K562 (cell line): Measurements from ENCODE around the gene KCNH2. TPM values are rescaled to one million over a fixed set of nuclear protein-coding genes. Genes with fewer than 3 reads are reported as not detected.

Source experiments
- ATF7 ChIP-seq: fragments of 450-650 bp; IDR thresholded peaks from 2 replicates; pipeline ENCODE4 v1.7.1; 2014; ENCODE audit warnings: mild to moderate bottlenecking, moderate library complexity
- BCOR ChIP-seq: fragments of 450-650 bp; IDR thresholded peaks from 2 replicates; pipeline ENCODE4 v1.6.1; 2016
- BRD9 ChIP-seq: fragments of 450-650 bp; IDR thresholded peaks from 2 replicates; pipeline ENCODE4 v1.6.1; 2018; ENCODE audit warnings: low read depth; ENCODE audit not compliant: partially characterized antibody
- CC2D1A ChIP-seq: fragments of 450-650 bp; IDR thresholded peaks from 2 replicates; pipeline ENCODE4 v1.6.1; 2017; ENCODE audit warnings: mild to moderate bottlenecking
- DNMT1 ChIP-seq: fragments of 450-650 bp; IDR thresholded peaks from 2 replicates; pipeline ENCODE4 v1.6.1; 2016; ENCODE audit warnings: antibody characterized with exemption, mild to moderate bottlenecking
- DPF2 ChIP-seq: fragments of 450-650 bp; IDR thresholded peaks from 2 replicates; pipeline ENCODE4 v1.6.1; 2016
- ETS2 ChIP-seq: IDR thresholded peaks from 2 replicates; pipeline ENCODE4 v1.6.1; 2016; ENCODE audit warnings: borderline replicate concordance, missing genetic modification characterization, mild to moderate bottlenecking, moderate library complexity, missing compliant biosample characterization; ENCODE audit not compliant: poor library complexity, severe bottlenecking
- HBP1 ChIP-seq: fragments of 450-650 bp; formaldehyde crosslinking; IDR thresholded peaks from 2 replicates; pipeline ENCODE4 v1.4.0; 2022; ENCODE audit warnings: missing genetic modification characterization
- HMG20A ChIP-seq: fragments of 450-650 bp; formaldehyde crosslinking; conservative IDR thresholded peaks from 2 replicates; pipeline ENCODE4 v1.4.0; 2020; ENCODE audit warnings: mild to moderate bottlenecking, mixed read lengths
- JUND ChIP-seq, 2 experiments: IDR thresholded peaks; 2 replicates in 1 of 2; 3 replicates in 1 of 2; pipeline ENCODE4 v1.6.1; 2011; ENCODE audit warnings: borderline replicate concordance in 2 of 2, low read depth in 2 of 2, low read length in 2 of 2, improper control_type of control experiment in 1 of 2, missing biosample characterization in 1 of 2, missing genetic modification characterization in 1 of 2, missing genetic modification reagents in 1 of 2
- KDM1A ChIP-seq, 2 experiments: fragments of 450-650 bp; IDR thresholded peaks; 2 replicates each; pipeline ENCODE4 v1.6.1; 2016; ENCODE audit warnings: mild to moderate bottlenecking in 2 of 2
- MXD1 ChIP-seq: fragments of 250-450 bp; sonication (Bioruptor Pico); IDR thresholded peaks from 2 replicates; pipeline ENCODE4 v1.8.0; 2021; ENCODE audit warnings: borderline replicate concordance, mild to moderate bottlenecking, moderate library complexity; ENCODE audit not compliant: poor library complexity, severe bottlenecking
- NFXL1 ChIP-seq: fragments of 450-650 bp; formaldehyde crosslinking; IDR thresholded peaks from 2 replicates; pipeline ENCODE4 v1.4.0; 2021; ENCODE audit warnings: mild to moderate bottlenecking
- POLR2AphosphoS5 ChIP-seq: IDR thresholded peaks from 2 replicates; pipeline ENCODE4 v1.6.1; 2011; ENCODE audit warnings: mild to moderate bottlenecking, low read depth, low read length, moderate library complexity; ENCODE audit not compliant: control insufficient read depth, insufficient read depth
- PTTG1 ChIP-seq: fragments of 450-650 bp; IDR thresholded peaks from 2 replicates; pipeline ENCODE4 v1.6.1; 2016; ENCODE audit warnings: low read depth, mild to moderate bottlenecking, missing genetic modification characterization, missing compliant biosample characterization
- RAD21 ChIP-seq, 2 experiments: fragments of 250-450 bp in 1 of 2; fragments of 450-650 bp in 1 of 2; sonication (Bioruptor Pico) in 1 of 2; formaldehyde crosslinking in 1 of 2; IDR thresholded peaks in 1 of 2; conservative IDR thresholded peaks in 1 of 2; 2 replicates each; pipeline versions ENCODE4 v1.4.0 to v1.8.0; 2020 to 2022; ENCODE audit warnings: mild to moderate bottlenecking in 2 of 2, moderate library complexity in 1 of 2
- RAD51 ChIP-seq: fragments of 450-650 bp; IDR thresholded peaks from 2 replicates; pipeline ENCODE4 v1.7.1; 2016; ENCODE audit warnings: low read depth, mild to moderate bottlenecking, borderline replicate concordance
- STAT5B ChIP-seq: fragments of 250-450 bp; sonication (Bioruptor Pico); IDR thresholded peaks from 2 replicates; pipeline ENCODE4 v1.8.0; 2021; ENCODE audit warnings: mild to moderate bottlenecking, inconsistent platforms
- TEAD1 ChIP-seq, 2 experiments: fragments of 450-650 bp in 1 of 2; sonication (generic) in 1 of 2; formaldehyde crosslinking; IDR thresholded peaks; 2 replicates each; pipeline versions ENCODE4 v1.4.0 to v1.8.0; 2020 to 2022; ENCODE audit warnings: mild to moderate bottlenecking in 2 of 2, missing genetic modification reagents in 1 of 2
- ZBTB33 ChIP-seq: sonication (generic); formaldehyde crosslinking; IDR thresholded peaks from 2 replicates; pipeline ENCODE4 v1.8.1; 2023; ENCODE audit warnings: mild to moderate bottlenecking, missing genetic modification reagents
- ZNF77 ChIP-seq: fragments of 250-450 bp; sonication (Bioruptor Pico); IDR thresholded peaks from 2 replicates; pipeline ENCODE4 v1.5.0; 2020
- polyA plus RNA-seq, 8 experiments: library from polyadenylated mRNA; depleted of rRNA in 4 of 8; stranded (reverse) in 5 of 8; unstranded in 3 of 8; fragments of >200 nt; fragmentation: Nextera tagmentation in 2 of 8; fragmentation: Illumina TruSeq in 1 of 8; extraction: Ambion mirVana in 2 of 8; extraction: Trizol in 1 of 8; gene quantifications; 2 replicates each; pipeline versions ENCODE4 v1.2.1 to v1.2.3, GENCODE V29; 2011 to 2014; ENCODE audit warnings: inconsistent platforms in 1 of 8, missing spikeins in 1 of 8
- total RNA-seq, 7 experiments: library from RNA; depleted of rRNA in 6 of 7; stranded (reverse); fragments of >200 nt in 6 of 7; fragmentation: Illumina TruSeq in 2 of 7; extraction: Trizol in 2 of 7; gene quantifications; 2 replicates each; pipeline versions ENCODE4 v1.2.1 to v1.2.3, GENCODE V29; 2011 to 2021; ENCODE audit warnings: low replicate concordance in 1 of 7

The KCNH2 gene
- total and polyA plus RNA-seq, 9 of the 15 experiments (the other 6 are each of a cell fraction or from before 2014, with no cell fraction given) = 18.1 to 368 (median 218) TPM

GRCh38 chr7:151026771-151027727 lies 48.9 kb upstream of the KCNH2 start (continued):
- TF ChIP-seq HMG20A (CRISPR knock-in tag) (0 out of 2 replicates have a peak, but pooled peaks have one; percentile 15), BRD9 (peak; percentile 31), HBP1 (CRISPR knock-in tag) (peak; percentile 94), KDM1A (IDR thresholded peaks at IDR 0.05) (peak; percentile 82 to 88), DPF2 (peak; percentile 81), DNMT1 (0 out of 2 replicates have a peak, but pooled peaks have one; percentile 9), TEAD1 (CRISPR knock-in tag; IDR thresholded peaks at IDR 0.05) (peak; percentile 71 to 95; a peak in 3 of 4 replicates), CC2D1A (peak; percentile 13; the same call in 1 of the 2 replicates), NFXL1 (peak; percentile 76; the same call in 1 of the 2 replicates), POLR2AphosphoS5 (0 out of 2 replicates have a peak, but pooled peaks have one; percentile 40), RAD21 (CRISPR knock-in tag; conservative IDR thresholded peaks at IDR 0.05 in 1 of 2, IDR thresholded peaks at IDR 0.05 in 1 of 2) (peak; percentile 9 to 43; a peak in 3 of 4 replicates), MXD1 (CRISPR knock-in tag) (peak; percentile 73), STAT5B (peak; percentile 61; the same call in 1 of the 2 replicates), RAD51 (peak; percentile 75), ATF7 (peak; percentile 64; the same call in 1 of the 2 replicates), ZNF77 (CRISPR knock-in tag) (0 out of 2 replicates have a peak, but pooled peaks have one; percentile 50), PTTG1 (tag) (peak; percentile 95), ZBTB33 (CRISPR knock-in tag) (0 out of 2 replicates have a peak, but pooled peaks have one; percentile 33), BCOR (peak; percentile 42), ETS2 (tag) (peak; percentile 64), JUND (IDR thresholded peaks at IDR 0.05; ENCODE audit: borderline replicate concordance, low read depth, low read length) (peak; percentile 7; the same call in 1 of the 2 replicates), JUND (tag; IDR thresholded peaks at IDR 0.05; ENCODE audit: borderline replicate concordance, low read depth, low read length) (peak; percentile 82; the same call in 2 of the 3 replicates)
